ENCODE measurements around the gene PPFIA3.

The PPFIA3 gene

DNA sequence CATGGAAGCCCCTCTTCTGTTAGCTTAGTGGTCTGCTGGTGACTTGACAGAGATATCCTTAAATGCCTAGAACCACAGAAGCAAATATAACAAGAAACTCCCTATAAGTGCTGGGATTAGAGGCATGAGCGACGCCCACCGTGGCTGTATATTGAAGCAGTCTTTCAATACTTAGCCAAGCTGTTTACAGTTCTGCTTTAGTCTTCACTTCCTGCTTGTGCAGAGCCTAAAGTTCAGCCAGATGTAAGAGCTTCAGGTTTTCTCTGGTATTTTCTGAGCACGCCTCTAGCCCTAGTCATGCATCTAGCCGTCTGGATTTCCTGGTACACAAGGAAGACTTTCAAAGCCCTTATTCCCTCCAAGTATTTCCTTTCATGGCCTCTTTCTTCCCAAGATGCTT, 66.8 kb downstream of the PPFIA3 start:
- DNase-seq = no peak

DNA sequence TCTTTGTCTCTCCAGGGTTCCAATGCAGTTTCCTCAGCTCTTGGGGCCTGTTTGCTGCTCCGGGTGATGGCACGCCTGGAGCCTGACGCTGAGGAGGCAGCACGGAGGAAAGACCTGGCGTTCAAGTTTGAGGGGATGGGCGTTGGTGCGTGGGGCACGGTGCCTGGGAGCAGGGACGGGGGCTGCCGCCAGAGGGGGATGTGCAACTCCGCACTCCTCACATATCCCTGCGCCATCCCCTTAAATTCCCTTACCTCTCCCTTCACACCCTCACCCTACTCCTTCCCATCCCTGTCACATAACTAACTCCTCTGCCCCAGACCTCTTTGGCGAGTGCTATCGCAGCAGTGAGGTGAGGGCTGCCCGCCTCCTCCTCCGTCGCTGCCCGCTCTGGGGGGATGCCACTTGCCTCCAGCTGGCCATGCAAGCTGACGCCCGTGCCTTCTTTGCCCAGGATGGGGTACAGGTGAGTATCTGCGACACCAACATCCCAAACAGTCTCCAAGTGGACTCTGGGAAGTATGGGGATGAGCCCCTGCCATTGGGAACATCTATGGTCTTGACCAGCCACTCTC, 69.4 kb downstream of the PPFIA3 start:
- DNase-seq = no peak

DNA sequence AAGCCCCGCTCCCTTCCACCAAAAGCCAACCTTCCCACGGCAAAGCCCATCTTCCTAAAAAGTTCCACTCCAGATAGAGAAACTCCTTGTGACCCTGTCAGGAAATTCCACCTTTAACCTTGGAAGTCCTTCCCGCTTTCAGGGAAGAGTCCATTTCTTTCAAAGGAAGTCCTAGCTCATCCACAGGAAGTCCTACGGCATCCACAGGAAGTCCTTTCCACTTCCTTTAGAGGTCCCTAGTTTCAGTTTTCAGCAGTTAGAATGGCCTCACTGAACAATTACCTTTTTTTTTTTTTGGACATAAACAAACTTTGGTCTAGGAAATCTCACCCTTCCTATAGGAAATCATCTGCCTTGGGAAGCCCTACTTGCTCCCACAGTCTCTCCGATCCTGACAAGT, 69.9 kb downstream of the PPFIA3 start:
- no peak for DNase-seq

DNA sequence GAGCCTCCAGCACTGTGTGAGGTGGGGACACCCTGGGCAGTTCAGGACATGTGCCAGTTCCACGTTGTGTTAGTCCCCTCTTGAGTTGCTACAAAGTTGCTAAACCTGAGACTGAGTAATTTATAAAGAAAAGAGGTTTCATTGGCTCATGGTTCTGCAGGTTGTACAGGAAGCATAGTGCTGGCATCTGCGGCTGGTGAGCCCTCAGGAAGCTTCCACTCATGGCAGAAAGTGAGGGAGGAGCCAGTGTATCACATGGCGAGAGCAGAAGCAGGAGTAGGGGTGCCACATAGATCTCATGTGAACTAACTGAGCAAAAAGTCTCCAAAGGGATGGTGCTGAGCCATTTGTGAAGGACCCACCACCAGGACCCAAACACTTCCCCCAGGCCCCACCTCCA, 71.4 kb downstream of the PPFIA3 start:
- no peak for DNase-seq

DNA sequence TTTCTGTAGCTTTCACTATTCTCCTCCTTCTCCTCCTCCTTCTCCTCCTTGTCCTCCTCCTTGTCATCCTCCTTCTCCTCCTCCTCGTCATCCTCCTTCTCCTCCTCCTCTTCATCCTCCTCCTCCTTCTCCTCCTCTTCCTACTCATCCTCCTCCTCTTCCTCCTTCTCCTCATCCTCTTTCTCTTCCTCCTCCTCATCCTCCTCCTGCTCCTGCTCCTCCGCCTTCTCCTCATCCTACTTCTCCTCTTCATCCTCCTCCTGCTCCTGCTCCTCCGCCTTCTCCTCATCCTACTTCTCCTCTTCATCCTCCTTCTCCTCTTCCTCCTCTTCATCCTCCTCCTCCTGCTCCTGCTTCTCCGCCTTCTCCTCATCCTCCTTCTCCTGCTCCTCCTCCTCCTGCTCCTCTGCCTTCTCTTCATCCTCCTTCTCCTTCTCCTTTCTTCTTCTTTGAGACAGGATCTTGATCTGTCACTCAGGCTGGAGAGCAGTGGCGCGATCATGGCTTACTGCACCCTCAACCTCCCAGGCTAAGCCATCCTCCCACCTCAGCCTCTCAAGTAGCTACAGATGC, 74.6 kb downstream of the PPFIA3 start:
- DNase-seq = no peak

DNA sequence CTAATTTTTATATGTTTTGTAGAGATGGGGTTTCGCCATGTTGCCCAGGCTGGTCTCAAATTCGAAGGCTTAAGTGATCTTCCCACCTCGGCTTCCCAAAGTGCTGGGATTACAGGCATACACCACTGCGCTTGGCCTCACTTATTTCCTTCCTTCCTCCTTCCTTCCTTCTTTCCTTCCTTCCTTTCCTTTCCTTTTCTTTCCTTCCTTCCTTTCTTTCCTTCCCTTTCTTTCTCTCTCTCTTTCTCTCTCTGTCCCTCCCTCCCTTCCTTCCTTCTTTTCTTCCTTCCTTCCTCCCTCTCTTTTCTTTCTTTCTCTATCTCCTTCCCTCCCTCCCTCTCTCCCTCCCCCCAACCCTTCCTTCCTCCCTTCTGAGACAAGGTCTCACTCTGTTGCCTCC, 75.1 kb downstream of the PPFIA3 start:
- DNase-seq = no peak

DNA sequence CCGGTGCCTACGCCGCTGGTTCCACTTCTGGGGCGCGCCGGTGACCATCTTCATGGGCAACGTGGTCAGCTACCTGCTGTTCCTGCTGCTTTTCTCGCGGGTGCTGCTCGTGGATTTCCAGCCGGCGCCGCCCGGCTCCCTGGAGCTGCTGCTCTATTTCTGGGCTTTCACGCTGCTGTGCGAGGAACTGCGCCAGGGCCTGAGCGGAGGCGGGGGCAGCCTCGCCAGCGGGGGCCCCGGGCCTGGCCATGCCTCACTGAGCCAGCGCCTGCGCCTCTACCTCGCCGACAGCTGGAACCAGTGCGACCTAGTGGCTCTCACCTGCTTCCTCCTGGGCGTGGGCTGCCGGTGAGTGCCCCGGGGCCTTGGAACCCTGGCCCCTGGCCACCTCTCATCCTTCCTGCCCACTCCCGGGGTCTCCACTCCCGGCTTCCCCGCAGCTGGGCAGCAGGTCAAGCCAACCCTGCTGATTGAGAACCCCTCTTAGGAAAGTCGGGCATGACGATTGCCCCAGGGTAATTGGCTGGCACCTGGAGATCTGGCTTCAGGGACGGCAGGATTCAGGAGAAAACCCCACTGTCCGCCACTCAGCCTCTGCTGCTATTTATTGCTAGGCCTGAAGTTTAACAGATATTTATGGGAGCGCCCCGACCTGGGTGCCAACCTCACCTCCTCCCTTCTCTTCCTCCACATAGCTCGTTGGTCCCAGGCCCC, 77.3 kb downstream of the PPFIA3 start:
- DNase-seq = no peak

DNA sequence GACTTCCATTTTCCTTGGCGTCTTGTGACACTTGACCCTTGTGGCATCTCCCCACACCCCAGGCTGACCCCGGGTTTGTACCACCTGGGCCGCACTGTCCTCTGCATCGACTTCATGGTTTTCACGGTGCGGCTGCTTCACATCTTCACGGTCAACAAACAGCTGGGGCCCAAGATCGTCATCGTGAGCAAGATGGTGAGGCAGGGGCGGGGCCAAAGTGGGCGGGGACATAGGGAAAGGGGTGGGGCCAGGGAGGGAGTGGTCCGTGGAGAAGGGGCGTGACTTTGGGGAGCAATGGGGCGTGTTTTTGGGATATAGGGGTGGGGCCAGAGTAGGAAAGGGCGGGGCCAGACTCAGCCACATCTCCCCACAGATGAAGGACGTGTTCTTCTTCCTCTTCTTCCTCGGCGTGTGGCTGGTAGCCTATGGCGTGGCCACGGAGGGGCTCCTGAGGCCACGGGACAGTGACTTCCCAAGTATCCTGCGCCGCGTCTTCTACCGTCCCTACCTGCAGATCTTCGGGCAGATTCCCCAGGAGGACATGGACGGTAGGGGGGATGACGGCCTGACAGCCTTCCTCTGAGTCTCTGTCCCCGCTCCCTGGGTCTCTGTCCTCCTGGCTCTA, 81.0 kb downstream of the PPFIA3 start:
- no peak for DNase-seq

Measured in NK-92 treated with Interleukin-12 subunit alpha and Interleukin-12 subunit beta, amount 100 ng/mL, for 24 hours (cell line).